GM23248 (cell line): ENCODE results near the gene SLC12A3. TPM values are rescaled to one million over a fixed set of nuclear protein-coding genes. Genes with fewer than 3 reads are reported as not detected.

Experiments
- DNase-seq: peaks from one replicate; pipeline ENCODE4 v3.0.0-alpha.2; 2015
- H2AFZ ChIP-seq: fragments of 200-600 bp; sonication (generic); 2 replicates; pipeline ENCODE4 v1.6.1; 2016; ENCODE audit warnings: antibody characterized with exemption
- H3F3A ChIP-seq: fragments of 200-600 bp; sonication (generic); 2 replicates; pipeline ENCODE4 v1.6.1; 2016; ENCODE audit warnings: mild to moderate bottlenecking, antibody characterized with exemption, mixed run types; ENCODE audit not compliant: insufficient read depth
- H3K27ac ChIP-seq: fragments of 200-600 bp; sonication (generic); 2 replicates; pipeline ENCODE4 v1.5.1; 2016; ENCODE audit warnings: mild to moderate bottlenecking
- H3K27me3 ChIP-seq: fragments of 200-600 bp; sonication (generic); replicated peaks from 2 replicates; pipeline ENCODE4 v1.6.1; 2016; ENCODE audit warnings: mild to moderate bottlenecking; ENCODE audit not compliant: insufficient read depth
- H3K36me3 ChIP-seq: fragments of 200-600 bp; sonication (generic); 2 replicates; pipeline ENCODE4 v1.6.1; 2016; ENCODE audit warnings: low read depth, mild to moderate bottlenecking
- H3K4me1 ChIP-seq: fragments of 200-600 bp; sonication (generic); 2 replicates; pipeline ENCODE4 v1.6.1; 2016; ENCODE audit warnings: mild to moderate bottlenecking; ENCODE audit not compliant: insufficient read depth
- H3K4me2 ChIP-seq: fragments of 200-600 bp; sonication (generic); one replicate; pipeline ENCODE4 v1.6.1; 2016; ENCODE audit warnings: mild to moderate bottlenecking; ENCODE audit not compliant: unreplicated experiment
- H3K4me3 ChIP-seq: fragments of 200-600 bp; sonication (generic); 2 replicates; pipeline ENCODE4 v1.5.1; 2016; ENCODE audit warnings: mild to moderate bottlenecking
- H3K79me2 ChIP-seq: fragments of 200-600 bp; sonication (generic); 2 replicates; pipeline ENCODE4 v1.6.1; 2016; ENCODE audit warnings: mild to moderate bottlenecking; ENCODE audit not compliant: insufficient read depth
- H3K9ac ChIP-seq: fragments of 200-600 bp; sonication (generic); 2 replicates; pipeline ENCODE4 v1.6.1; 2016; ENCODE audit warnings: mild to moderate bottlenecking
- H3K9me2 ChIP-seq: fragments of 200-600 bp; sonication (generic); 2 replicates; pipeline ENCODE4 v1.6.1; 2016; ENCODE audit warnings: mixed run types, mild to moderate bottlenecking, moderate library complexity; ENCODE audit not compliant: insufficient read depth
- H3K9me3 ChIP-seq: fragments of 200-600 bp; sonication (generic); one replicate; pipeline ENCODE4 v1.6.1; 2017; ENCODE audit warnings: low read depth
- H4K20me1 ChIP-seq: fragments of 200-600 bp; sonication (generic); 2 replicates; pipeline ENCODE4 v1.6.0; 2016; ENCODE audit not compliant: insufficient read depth
- EZH2 ChIP-seq: fragments of 200-600 bp; sonication (generic); IDR thresholded peaks from 2 replicates; pipeline ENCODE4 v1.6.1; 2018; ENCODE audit warnings: antibody characterized with exemption, mild to moderate bottlenecking; ENCODE audit not compliant: insufficient read depth, poor library complexity, severe bottlenecking
- EZH2phosphoT487 ChIP-seq: fragments of 200-600 bp; sonication (generic); IDR thresholded peaks from 2 replicates; pipeline ENCODE4 v1.6.1; 2018; ENCODE audit warnings: antibody characterized with exemption, moderate library complexity, mild to moderate bottlenecking, low read depth; ENCODE audit not compliant: insufficient read depth
- WGBS, 2 experiments: methylation state at CpG; one replicate each; pipeline ENCODE4 v1.1.6; 2015 to 2017; ENCODE audit warnings: low lambda C conversion rate in 2 of 2, low coverage in 1 of 2; ENCODE audit errors: missing lambda C conversion rate in 2 of 2; 5-methylcytosine and 5-hydroxymethylcytosine counted together
- in situ Hi-C: fragments of 300-500 bp; cut with MboI; formaldehyde crosslinking; loops from 2 replicates; pipeline ENCODE4 v1.15.0; 2020
- polyA plus RNA-seq: library from polyadenylated mRNA; unstranded; fragments of >200 nt; fragmentation: Nextera tagmentation; extraction: Ambion mirVana; gene quantifications from 2 replicates; pipeline ENCODE4 v1.2.1, GENCODE V29; 2016
- total RNA-seq: library from RNA; depleted of rRNA; stranded (reverse); fragments of >200 nt; shearing (Covaris generic); gene quantifications from 2 replicates; pipeline ENCODE4 v1.2.3, GENCODE V29; 2014

SLC12A3 gene
- total and polyA plus RNA-seq, 2 experiments from 2014 or later, result not detected

- 66 to 71% methylated on average over 4 of the region's 4 CpGs for WGBS, 2 experiments
- no peaks in the 10 kb centered on the region for H3K9me3 ChIP-seq
- in situ Hi-C loops, result loop anchor here (10.0 kb wide), 2 partner anchors 59 to 91 kb away; partner anchors contain the start of gene SLC12A3
These were observed 91.1 kb downstream of the SLC12A3 start for GRCh38 chr16:56956076-56956475.

GRCh38 chr16:56956756-56957155 lies 91.7 kb downstream of the SLC12A3 start:
- TF ChIP-seq EZH2phosphoT487, result no peak
- no peak for TF ChIP-seq EZH2
- in situ Hi-C loops, result loop anchor here (10.0 kb wide), 2 partner anchors 58 to 92 kb away; partner anchors contain the start of gene SLC12A3
- no peaks in the 10 kb centered on the region for H3K9me3 ChIP-seq
- H3K79me2 ChIP-seq, result no peaks in the 10 kb centered on the region
- WGBS, 2 experiments, result 62 to 72% methylated on average over 4 of the region's 4 CpGs
- no peaks in the 10 kb centered on the region for H3K36me3 ChIP-seq
- H3K27me3 ChIP-seq, result no peaks in the 10 kb centered on the region
- H3K4me3 ChIP-seq, result no peak overlapping the region
- H3K27ac ChIP-seq, result no peak overlapping the region
- H3K4me1 ChIP-seq, result no peaks in the 10 kb centered on the region
- no peaks in the 10 kb centered on the region for H3F3A ChIP-seq
- no peaks in the 10 kb centered on the region for H3K9me2 ChIP-seq
- no peak overlapping the region for H2AFZ ChIP-seq
- no peak overlapping the region for H3K4me2 ChIP-seq
- H4K20me1 ChIP-seq, result no peaks in the 10 kb centered on the region
- H3K9ac ChIP-seq, result no peak overlapping the region
- no peak for DNase-seq

More at GRCh38 chr16:56956076-56956475, 91.1 kb downstream of the SLC12A3 start:
- no peaks in the 10 kb centered on the region for H3K27me3 ChIP-seq
- H3K9me2 ChIP-seq, result no peaks in the 10 kb centered on the region
- no peaks in the 10 kb centered on the region for H4K20me1 ChIP-seq
- H3K79me2 ChIP-seq, result no peaks in the 10 kb centered on the region
- no peak overlapping the region for H2AFZ ChIP-seq
- no peak overlapping the region for H3K9ac ChIP-seq
- TF ChIP-seq EZH2 (no peak), EZH2phosphoT487 (no peak)
- no peaks in the 10 kb centered on the region for H3F3A ChIP-seq
- no peak overlapping the region for H3K4me3 ChIP-seq
- no peaks in the 10 kb centered on the region for H3K36me3 ChIP-seq
- H3K4me2 ChIP-seq, result no peak overlapping the region
- H3K27ac ChIP-seq, result no peak overlapping the region
- no peak for DNase-seq
- no peaks in the 10 kb centered on the region for H3K4me1 ChIP-seq

GRCh38 chr16:56960681-56961281 lies 95.8 kb downstream of the SLC12A3 start:
- Histone ChIP-seq H3K9ac (no peak overlapping the region), H3K79me2 (no peaks in the 10 kb centered on the region), H3K9me3 (no peaks in the 10 kb centered on the region), H3K27ac (no peak overlapping the region), H3K9me2 (no peaks in the 10 kb centered on the region), H3K36me3 (no peaks in the 10 kb centered on the region), H3K4me2 (no peak overlapping the region), H2AFZ (no peak overlapping the region), H3K4me1 (peaks cover 11% of the 10 kb centered on the region), H3K27me3 (no peaks in the 10 kb centered on the region), H3K4me3 (no peak overlapping the region), H4K20me1 (no peaks in the 10 kb centered on the region), H3F3A (peaks cover 10% of the 10 kb centered on the region)
- WGBS, 2 experiments, result 82 to 83% methylated on average over 13 of the region's 13 CpGs
- DNase-seq, result no peak
- in situ Hi-C loops, result no loop called here
- TF ChIP-seq EZH2, result no peak
- TF ChIP-seq EZH2phosphoT487, result no peak

GRCh38 chr16:56961386-56961785 lies 96.4 kb downstream of the SLC12A3 start:
- H3K9ac ChIP-seq, result no peak overlapping the region
- no peaks in the 10 kb centered on the region for H3K27me3 ChIP-seq
- H3K27ac ChIP-seq, result no peak overlapping the region
- H3K79me2 ChIP-seq, result no peaks in the 10 kb centered on the region
- in situ Hi-C loops, result no loop called here
- no peaks in the 10 kb centered on the region for H4K20me1 ChIP-seq
- DNase-seq, result no peak
- TF ChIP-seq EZH2phosphoT487, result no peak
- TF ChIP-seq EZH2, result no peak
- H2AFZ ChIP-seq, result no peak overlapping the region
- H3K9me2 ChIP-seq, result no peaks in the 10 kb centered on the region
- no peak overlapping the region for H3K4me3 ChIP-seq
- H3K4me2 ChIP-seq, result no peak overlapping the region
- 78 to 82% methylated on average over 3 of the region's 3 CpGs for WGBS, 2 experiments
- no peaks in the 10 kb centered on the region for H3K9me3 ChIP-seq
- H3F3A ChIP-seq, result peaks cover 13% of the 10 kb centered on the region
- peaks cover 17% of the 10 kb centered on the region for H3K4me1 ChIP-seq
- H3K36me3 ChIP-seq, result no peaks in the 10 kb centered on the region

GRCh38 chr16:56961851-56962281 lies 96.9 kb downstream of the SLC12A3 start, which contains the start of gene CETP:
CETP (plus strand) TSS chr16:56961950; CDS start chr16:56961980, 30 bp downstream.
- Histone ChIP-seq H3K79me2 (no peaks in the 10 kb centered on the region), H3K9me2 (no peaks in the 10 kb centered on the region), H2AFZ (no peak within 1 kb of the TSS), H3K27ac (no peak within 1 kb of the TSS), H3K4me2 (no peak within 1 kb of the TSS), H3K9ac (no peak within 1 kb of the TSS), H3F3A (peaks cover 13% of the 10 kb centered on the region), H3K4me3 (no peak within 1 kb of the TSS), H3K27me3 (no peaks in the 10 kb centered on the region), H3K36me3 (no peaks in the 10 kb centered on the region), H4K20me1 (no peaks in the 10 kb centered on the region), H3K4me1 (peaks cover 17% of the 10 kb centered on the region), H3K9me3 (no peaks in the 10 kb centered on the region)
- in situ Hi-C loops, result no loop called here
- no peak for DNase-seq
- WGBS, 2 experiments, result 88 to 91% methylated on average over 12 of the region's 12 CpGs
- TF ChIP-seq EZH2 (no peak), EZH2phosphoT487 (no peak)
